HepG2 (cell line): ENCODE measurements around the gene WDR7. TPM values are rescaled to one million over a fixed set of nuclear protein-coding genes. Genes with fewer than 3 reads are reported as not detected.

Experiments
- ATAC-seq: fragments of 200-7000 bp; cut with Tn5 transposase; 3 replicates; pipeline ENCODE4 v1.9.1; 2020; ENCODE audit warnings: mild to moderate bottlenecking, moderate library complexity
- BruUV-seq: library from RNA; stranded (reverse); fragments of 400-500 nt; replicated peaks from 2 replicates; lab custom pipeline; 2021; lab: Mats Ljungman, UMichigan
- CTCF ChIA-PET: fragments of 300-600 bp; formaldehyde crosslinking; extraction: SDS; loops from one replicate; lab custom pipeline; 2021; ENCODE audit warnings: low total read pairs, inconsistent platforms, low intra/inter-chr PET ratio; lab: Yijun Ruan, JAX
- POLR2A ChIA-PET: fragments of 350-600 bp; sonication (Branson Sonifier 250); formaldehyde crosslinking; loops from one replicate; lab custom pipeline; 2020; ENCODE audit warnings: antibody characterized with exemption, inconsistent platforms; lab: Yijun Ruan, JAX
- DNase-seq: peaks from one replicate; pipeline ENCODE4 v3.0.0-alpha.2; 2015; ENCODE audit warnings: low spot score
- FAIRE-seq: peaks from 3 replicates; lab custom pipeline; 2011; peaks lifted over from hg19 to GRCh38; lab: Jason Lieb, UNC
- H2AFZ ChIP-seq: one replicate; pipeline ENCODE4 v1.6.1; 2011; ENCODE audit warnings: low read length, inconsistent platforms
- H3K27ac ChIP-seq: fragments of 300-600 bp; 3 replicates; pipeline ENCODE4 v1.8.0; 2011; ENCODE audit warnings: mixed run types, mild to moderate bottlenecking, mixed read lengths, low read length, inconsistent platforms; ENCODE audit not compliant: insufficient read depth; ENCODE audit errors: extremely low read length
- H3K27me3 ChIP-seq, 2 experiments: fragments of 200-600 bp in 1 of 2; 2 replicates in 1 of 2; 3 replicates in 1 of 2; pipeline versions ENCODE4 v1.6.0 to v1.8.0; 2011; ENCODE audit warnings: low read length in 2 of 2, mild to moderate bottlenecking in 2 of 2, moderate library complexity in 2 of 2, inconsistent platforms in 1 of 2; ENCODE audit not compliant: insufficient read depth in 2 of 2, control insufficient read depth in 1 of 2
- H3K36me3 ChIP-seq, 2 experiments: fragments of 200-600 bp in 1 of 2; replicated peaks in 1 of 2; 2 replicates in 1 of 2; 3 replicates in 1 of 2; pipeline versions ENCODE4 v1.5.1 to v1.8.0; 2011; ENCODE audit warnings: low read length in 2 of 2, inconsistent platforms in 1 of 2; ENCODE audit not compliant: insufficient read depth in 2 of 2, control insufficient read depth in 1 of 2
- H3K4me1 ChIP-seq: 2 replicates; pipeline ENCODE4 v1.5.1; 2012; ENCODE audit warnings: low read length, inconsistent platforms; ENCODE audit not compliant: insufficient read depth
- H3K4me2 ChIP-seq: 2 replicates; pipeline ENCODE4 v1.6.0; 2011; ENCODE audit warnings: low read depth, low read length, inconsistent platforms
- H3K4me3 ChIP-seq, 3 experiments: fragments of 200-600 bp in 1 of 3; sonication (generic), shearing (Covaris generic) in 1 of 3; replicated peaks in 1 of 3; 2 replicates each; pipeline ENCODE4 v1.5.1; 2011 to 2016; ENCODE audit warnings: low read length in 3 of 3, inconsistent platforms in 2 of 3, low read depth in 2 of 3, mild to moderate bottlenecking in 2 of 3, control low read depth in 1 of 3, mixed read lengths in 1 of 3; ENCODE audit not compliant: insufficient read depth in 1 of 3
- H3K79me2 ChIP-seq: one replicate; pipeline ENCODE4 v1.6.1; 2011; ENCODE audit warnings: low read length, inconsistent platforms; ENCODE audit not compliant: insufficient read depth
- H3K9ac ChIP-seq: 2 replicates; pipeline ENCODE4 v1.6.0; 2011; ENCODE audit warnings: mild to moderate bottlenecking, low read depth, low read length, inconsistent platforms; ENCODE audit not compliant: insufficient read depth
- H3K9me3 ChIP-seq: 2 replicates; pipeline ENCODE4 v1.5.1; 2012; ENCODE audit warnings: mild to moderate bottlenecking, low read length
- H4K20me1 ChIP-seq: 2 replicates; pipeline ENCODE4 v1.6.0; 2011; ENCODE audit warnings: inconsistent platforms, mild to moderate bottlenecking, low read length, moderate library complexity; ENCODE audit not compliant: insufficient read depth
- AFF4 ChIP-seq: sonication (generic); formaldehyde crosslinking; IDR thresholded peaks from 2 replicates; pipeline ENCODE4 v1.4.0; 2020; ENCODE audit warnings: missing genetic modification reagents
- CENPX ChIP-seq: sonication (generic); formaldehyde crosslinking; IDR thresholded peaks from 2 replicates; pipeline ENCODE4 v1.9.0; 2021; ENCODE audit warnings: mild to moderate bottlenecking, missing genetic modification reagents, moderate library complexity
- FIP1L1 ChIP-seq: fragments of 200-400 bp; formaldehyde crosslinking; IDR thresholded peaks from 2 replicates; pipeline ENCODE4 v1.6.1; 2018; ENCODE audit warnings: low read depth, mild to moderate bottlenecking, low read length, moderate library complexity, borderline replicate concordance; ENCODE audit not compliant: insufficient read depth
- GLI4 ChIP-seq: sonication (generic); formaldehyde crosslinking; IDR thresholded peaks from 2 replicates; pipeline ENCODE4 v1.5.1; 2020; ENCODE audit warnings: missing genetic modification reagents, mild to moderate bottlenecking, moderate library complexity, borderline replicate concordance
- GRHL1 ChIP-seq: sonication (generic); formaldehyde crosslinking; conservative IDR thresholded peaks from 2 replicates; pipeline ENCODE4 v1.8.0; 2022; ENCODE audit warnings: missing genetic modification reagents
- HNF4G ChIP-seq, 2 experiments: sonication (generic) in 1 of 2; formaldehyde crosslinking in 1 of 2; IDR thresholded peaks; 2 replicates each; pipeline versions ENCODE4 v1.4.0 to v1.6.1; 2011 to 2020; ENCODE audit warnings: borderline replicate concordance in 2 of 2, low read depth in 2 of 2, mild to moderate bottlenecking in 2 of 2, low read length in 1 of 2, missing genetic modification reagents in 1 of 2, moderate library complexity in 1 of 2
- IKZF4 ChIP-seq: sonication (generic); formaldehyde crosslinking; IDR thresholded peaks from 2 replicates; pipeline ENCODE4 v1.5.1; 2020; ENCODE audit warnings: borderline replicate concordance, mild to moderate bottlenecking, low read depth, missing genetic modification reagents; ENCODE audit errors: not compliant biosample characterization
- KLF16 ChIP-seq, 2 experiments: sonication (generic) in 1 of 2; formaldehyde crosslinking in 1 of 2; IDR thresholded peaks; 2 replicates each; pipeline versions ENCODE4 v1.6.1 to v1.8.0; 2016 to 2023; ENCODE audit warnings: missing genetic modification reagents in 2 of 2, missing compliant biosample characterization in 1 of 2
- MEF2D ChIP-seq: sonication (generic); formaldehyde crosslinking; IDR thresholded peaks from 2 replicates; pipeline ENCODE4 v1.5.1; 2020; ENCODE audit warnings: mild to moderate bottlenecking, missing genetic modification reagents
- RNF2 ChIP-seq: fragments of 450-650 bp; conservative IDR thresholded peaks from 2 replicates; pipeline ENCODE4 v1.6.1; 2016; ENCODE audit warnings: low read depth
- SRF ChIP-seq: IDR thresholded peaks from 2 replicates; pipeline ENCODE4 v1.6.1; 2011; ENCODE audit warnings: mild to moderate bottlenecking, low read depth, low read length, moderate library complexity
- TRAFD1 ChIP-seq: sonication (generic); formaldehyde crosslinking; IDR thresholded peaks from 2 replicates; pipeline ENCODE4 v1.5.1; 2020; ENCODE audit warnings: missing genetic modification reagents, mild to moderate bottlenecking, borderline replicate concordance
- ZBTB20 ChIP-seq: sonication (generic); formaldehyde crosslinking; IDR thresholded peaks from 2 replicates; pipeline ENCODE4 v1.8.1; 2023; ENCODE audit warnings: missing genetic modification reagents, low read depth, mild to moderate bottlenecking, borderline replicate concordance
- ZNF230 ChIP-seq: sonication (generic); formaldehyde crosslinking; IDR thresholded peaks from 2 replicates; pipeline ENCODE4 v1.4.0; 2020; ENCODE audit warnings: mild to moderate bottlenecking, missing genetic modification reagents
- ZNF337 ChIP-seq: sonication (generic); formaldehyde crosslinking; IDR thresholded peaks from 2 replicates; pipeline ENCODE4 v1.5.1; 2020; ENCODE audit warnings: missing genetic modification reagents, low read depth, mild to moderate bottlenecking, borderline replicate concordance
- ZNF615 ChIP-seq: sonication (generic); formaldehyde crosslinking; IDR thresholded peaks from 2 replicates; pipeline ENCODE4 v1.5.0; 2020; ENCODE audit warnings: mild to moderate bottlenecking, missing genetic modification reagents, borderline replicate concordance
- WGBS: methylation state at CpG from one replicate; pipeline ENCODE4 v1.1.6; 2017; ENCODE audit warnings: low lambda C conversion rate; 5-methylcytosine and 5-hydroxymethylcytosine counted together
- in situ Hi-C: cut with HindIII; loops from 2 replicates; pipeline ENCODE4 v1.10.0; 2017; ENCODE audit warnings: low pct_unique_long_range_greater_than_20kb; ENCODE audit not compliant: extremely low pct_ligation_motif_present
- intact Hi-C: fragments of 100-400 bp; cut with micrococcal nuclease; formaldehyde crosslinking; loops from one replicate; pipeline ENCODE4 v1.10.0; 2022; ENCODE audit not compliant: unreplicated experiment
- polyA plus RNA-seq, 8 experiments: library from polyadenylated mRNA; depleted of rRNA in 3 of 8; stranded (reverse) in 7 of 8; unstranded in 1 of 8; fragments of >200 nt; fragmentation: Illumina TruSeq in 4 of 8; extraction: Trizol in 4 of 8; gene quantifications; 2 replicates each; pipeline versions ENCODE4 v1.2.1 to v1.2.3, GENCODE V29; 2011 to 2016; ENCODE audit warnings: low read depth in 4 of 8, missing spikeins in 1 of 8, mixed read lengths in 1 of 8; ENCODE audit not compliant: insufficient read depth in 1 of 8
- total RNA-seq, 5 experiments: library from RNA; depleted of rRNA; stranded (reverse); fragments of >200 nt; fragmentation: Illumina TruSeq; extraction: Trizol; gene quantifications; 2 replicates each; pipeline ENCODE4 v1.2.3, GENCODE V29; 2016; ENCODE audit warnings: low read depth in 1 of 5

Gene WDR7
- total and polyA plus RNA-seq, 2 of the 13 experiments (the other 11 are each of a cell fraction or from before 2014, with no cell fraction given): 2.0 to 7.8 TPM

- POLR2A ChIA-PET: no interaction called here
- Histone ChIP-seq H3K27me3 (no peaks in the 10 kb centered on the region), H2AFZ (no peak overlapping the region), H3K4me3 (no peak overlapping the region), H3K36me3 (no peaks in the 10 kb centered on the region), H4K20me1 (no peaks in the 10 kb centered on the region), H3K79me2 (no peaks in the 10 kb centered on the region), H3K4me1 (no peaks in the 10 kb centered on the region), H3K27ac (no peak overlapping the region), H3K9ac (no peak overlapping the region), H3K4me2 (no peak overlapping the region), H3K9me3 (no peaks in the 10 kb centered on the region)
- FAIRE-seq (no peak), DNase-seq (no peak), ATAC-seq (no peak)
- 63% methylated on average over 5 of the region's 5 CpGs for WGBS
- CTCF ChIA-PET: no interaction called here
- BruUV-seq: no TSS peak
- in situ Hi-C loops: no loop called here
- intact Hi-C loops: no loop called here
- TF ChIP-seq GRHL1 (CRISPR knock-in tag) (no peak), IKZF4 (CRISPR knock-in tag) (no peak), CENPX (CRISPR knock-in tag) (no peak), FIP1L1 (no peak), ZNF337 (CRISPR knock-in tag) (no peak), KLF16 (CRISPR knock-in tag; IDR thresholded peaks at IDR 0.05) (no peak), HNF4G (IDR thresholded peaks at IDR 0.05; ENCODE audit: borderline replicate concordance, low read depth, low read length) (no peak), HNF4G (CRISPR knock-in tag; IDR thresholded peaks at IDR 0.05; ENCODE audit: borderline replicate concordance, low read depth) (no peak), ZBTB20 (CRISPR knock-in tag) (no peak), RNF2 (no peak), ZNF615 (CRISPR knock-in tag) (no peak), ZNF230 (CRISPR knock-in tag) (no peak), GLI4 (CRISPR knock-in tag) (no peak), SRF (no peak), TRAFD1 (CRISPR knock-in tag) (no peak), AFF4 (no peak), MEF2D (CRISPR knock-in tag) (no peak)
Observed at GRCh38 chr18:56853961-56854360, 202.8 kb downstream of the WDR7 start.
